Measurements from ENCODE around the gene C16orf78.

The C16orf78 gene, protein sequence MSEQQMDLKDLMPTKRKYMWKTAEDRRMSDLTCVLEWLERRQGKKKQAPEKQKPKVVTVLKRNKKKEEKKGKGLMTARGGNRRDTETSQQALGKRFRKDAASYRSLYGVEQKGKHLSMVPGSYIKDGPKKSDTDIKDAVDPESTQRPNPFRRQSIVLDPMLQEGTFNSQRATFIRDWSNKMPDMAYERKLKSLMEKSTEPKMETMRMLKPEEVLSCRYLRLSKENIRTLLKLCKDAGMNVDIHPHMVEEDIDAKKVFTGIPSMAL

GRCh38 chr16:49373504-49373903 is at the start of gene C16orf78:
C16orf78 (plus strand) TSS chr16:49373804; CDS start chr16:49373940, 136 bp downstream.
- no peak for DNase-seq

- no peak for DNase-seq
Measured at GRCh38 chr16:49324703-49325102, 48.9 kb upstream of the C16orf78 start.

- no peak for DNase-seq
Measured at GRCh38 chr16:49327466-49327865, 46.1 kb upstream of the C16orf78 start.

DNA sequence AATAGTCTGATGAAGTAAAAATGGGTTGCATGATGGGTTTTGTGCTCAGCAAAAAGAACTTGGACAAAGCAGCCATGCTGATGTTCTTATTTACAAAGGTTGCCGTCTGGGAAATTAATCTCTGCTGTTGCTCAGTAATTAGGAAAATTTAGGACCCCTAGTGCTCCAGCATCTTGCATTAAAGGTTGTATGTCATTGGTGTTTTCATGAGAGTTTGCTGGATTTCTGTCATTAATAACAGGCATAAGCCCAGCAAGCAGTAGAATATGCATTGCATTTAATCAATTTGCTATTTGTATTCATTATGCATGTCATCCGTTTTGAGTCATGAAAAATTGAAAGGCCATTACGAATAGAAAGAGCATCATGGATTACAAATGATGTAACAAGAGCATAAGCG is 45.3 kb upstream of the C16orf78 start:
- no peak for DNase-seq

DNA sequence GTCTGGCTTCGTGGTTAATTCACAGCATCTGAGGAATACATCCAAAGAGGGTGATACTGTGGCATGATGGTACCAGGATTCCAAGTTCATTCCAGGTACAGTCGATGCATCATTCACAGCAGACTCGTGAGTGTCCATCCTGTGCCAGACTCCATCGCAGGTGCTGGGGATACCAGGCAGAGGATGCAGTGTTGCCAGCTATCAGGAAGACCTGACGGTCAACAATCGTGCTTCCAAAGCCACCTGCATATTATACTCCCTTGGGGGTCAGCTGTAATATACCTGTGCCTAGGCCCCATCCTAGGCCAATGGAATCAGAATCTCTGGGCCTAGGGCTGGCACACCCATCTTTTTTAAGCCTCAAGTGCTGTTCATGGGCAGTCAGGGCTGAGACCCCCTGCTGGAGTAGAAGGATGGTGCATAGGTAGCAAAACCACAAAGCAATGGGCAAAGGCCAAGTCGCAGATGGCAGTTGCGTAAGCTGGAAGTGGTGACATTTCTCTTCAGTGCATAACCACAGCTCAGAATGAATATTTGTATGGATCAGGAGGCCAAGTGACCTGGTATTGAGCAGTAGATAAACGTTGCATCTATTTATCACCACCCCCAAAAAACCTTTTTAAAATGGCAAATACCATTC is 42.9 kb upstream of the C16orf78 start:
- no peak for DNase-seq

DNA sequence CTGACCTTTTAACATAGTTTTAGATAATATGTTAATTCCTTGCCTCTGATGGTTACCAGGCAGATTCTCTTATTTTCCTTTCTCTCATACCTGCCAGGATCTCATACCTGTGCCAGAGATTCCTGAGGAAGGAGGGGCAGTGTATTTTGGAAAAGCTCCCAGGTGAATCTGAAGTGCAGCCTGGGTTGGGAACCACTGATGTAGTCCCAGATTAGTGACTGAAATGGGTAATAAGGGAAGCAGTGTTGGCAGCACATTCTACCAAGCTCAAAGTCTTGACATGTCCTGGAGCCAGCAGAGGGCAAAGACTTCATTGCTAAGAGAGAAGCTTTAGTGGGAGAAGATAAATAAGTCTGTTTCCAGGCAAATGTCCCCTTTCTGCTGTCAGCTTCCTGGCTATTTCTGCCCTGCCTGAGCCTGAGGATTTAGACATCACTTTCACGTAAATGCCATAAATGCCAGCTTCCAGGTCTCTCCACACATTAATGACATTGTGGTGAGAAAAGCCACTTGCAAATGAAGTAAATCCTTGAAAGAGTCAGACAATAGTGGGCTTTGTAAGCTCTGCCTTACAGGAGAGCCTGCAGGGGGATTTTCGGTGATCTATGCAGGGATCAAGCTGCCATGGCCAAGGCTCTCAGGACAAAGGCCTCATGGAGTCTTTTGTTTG is 40.9 kb upstream of the C16orf78 start:
- no peak for DNase-seq

GRCh38 chr16:49333259-49333597 is 40.4 kb upstream of the C16orf78 start:
- DNase-seq, result no peak

- no peak for DNase-seq
Measured at GRCh38 chr16:49335828-49336227, 37.8 kb upstream of the C16orf78 start.

DNA sequence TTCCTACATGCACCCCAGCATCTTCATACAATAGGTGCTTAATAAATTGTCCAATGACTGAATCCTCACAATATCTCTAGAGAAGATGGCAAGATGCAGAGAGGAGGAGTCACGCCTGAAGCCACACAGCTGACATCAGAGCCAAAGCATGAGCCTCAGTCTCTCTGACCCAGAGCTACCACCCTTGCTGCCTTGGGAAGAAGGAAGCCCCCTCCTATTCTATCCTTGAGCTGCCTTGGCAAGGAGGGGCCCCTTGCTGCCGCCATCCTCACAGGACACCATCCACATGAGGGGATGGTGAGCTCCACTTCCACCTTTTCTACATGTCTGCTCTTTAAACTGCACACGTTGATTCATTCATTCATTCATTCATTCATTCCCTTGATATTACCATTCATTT is 37.0 kb upstream of the C16orf78 start:
- DNase-seq, result no peak

- DNase-seq, result no peak
Measured at GRCh38 chr16:49337814-49338350, 35.7 kb upstream of the C16orf78 start.

DNA sequence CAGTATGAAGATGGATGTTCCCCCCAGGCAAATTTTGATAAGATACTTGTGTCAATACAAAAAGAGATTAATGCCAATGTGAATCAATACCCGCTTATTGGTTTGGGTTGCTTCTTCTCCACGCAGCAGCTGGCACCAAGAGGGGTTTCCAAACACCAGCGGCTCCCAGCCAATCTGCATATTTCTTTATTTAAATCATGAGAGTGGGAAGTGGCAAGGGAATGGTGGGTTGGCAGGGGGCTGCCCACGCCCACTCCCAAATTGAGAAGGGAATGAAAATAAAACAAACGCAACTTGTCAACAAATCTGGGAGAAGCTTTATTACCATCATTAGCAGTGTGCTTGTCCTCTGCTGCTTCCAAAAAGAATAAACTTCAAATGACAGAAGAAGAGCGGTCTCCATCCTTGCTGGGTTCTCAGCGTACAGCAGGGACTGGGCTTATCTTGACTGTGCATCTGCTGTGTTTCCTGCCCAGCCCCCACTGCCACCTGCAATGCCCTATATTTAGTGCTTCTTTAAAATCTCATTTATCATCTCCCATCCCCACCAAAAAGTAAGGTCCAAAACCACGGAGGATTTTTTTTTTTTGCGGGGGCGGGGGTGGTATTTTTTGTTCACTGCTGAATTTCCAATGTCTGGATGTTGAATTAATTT is 34.9 kb upstream of the C16orf78 start:
- no peak for DNase-seq

- DNase-seq, result no peak
Measured at GRCh38 chr16:49340466-49340865, 33.1 kb upstream of the C16orf78 start.

GRCh38 chr16:49341706-49342105 is 31.9 kb upstream of the C16orf78 start:
- no peak for DNase-seq

- no peak for DNase-seq
Measured at GRCh38 chr16:49342336-49343265, 31.0 kb upstream of the C16orf78 start.

- DNase-seq, result no peak
Measured at GRCh38 chr16:49343291-49343690, 30.3 kb upstream of the C16orf78 start.

GRCh38 chr16:49344401-49344800 is 29.2 kb upstream of the C16orf78 start:
- no peak for DNase-seq

DNA sequence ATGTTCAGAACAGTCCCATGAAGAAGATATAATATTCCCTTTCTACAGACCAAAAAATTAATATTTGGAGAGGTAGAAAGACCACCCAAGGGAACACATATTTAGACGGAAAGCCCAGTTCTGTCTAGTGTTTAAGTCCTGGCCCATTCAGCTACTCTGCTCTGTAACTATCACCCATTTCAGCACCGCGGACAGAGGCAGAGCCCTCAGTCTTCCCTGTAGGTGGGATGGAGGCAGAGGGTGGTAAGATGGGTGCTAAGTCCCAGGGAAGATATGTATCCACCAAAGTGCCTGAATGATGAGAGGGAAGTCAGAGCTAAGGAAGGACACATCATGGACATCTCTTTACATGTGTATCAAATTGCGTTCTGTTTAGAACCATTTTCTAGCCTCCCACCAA is 27.8 kb upstream of the C16orf78 start:
- no peak for DNase-seq

DNA sequence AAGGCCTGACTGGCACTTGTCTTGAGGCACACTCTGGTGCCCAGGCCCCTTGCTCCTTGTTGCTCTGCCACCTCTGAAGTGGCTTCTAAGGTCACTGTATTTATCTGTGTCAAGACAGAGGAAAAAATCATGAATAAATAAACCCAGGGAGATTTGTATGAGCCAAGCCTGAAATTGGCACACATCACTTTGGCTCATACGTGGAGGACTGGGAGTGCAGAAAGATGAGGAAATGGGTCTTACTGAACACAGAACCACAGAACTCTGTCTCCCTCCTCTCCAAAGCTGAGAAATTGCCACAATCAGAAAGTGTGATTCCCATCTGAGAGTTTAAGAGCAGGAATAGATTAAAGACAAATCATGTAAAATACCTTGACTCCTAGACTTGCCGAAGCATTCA is 27.1 kb upstream of the C16orf78 start:
- no peak for DNase-seq

GRCh38 chr16:49347476-49347875 is 26.1 kb upstream of the C16orf78 start:
- no peak for DNase-seq

- no peak for DNase-seq
Measured at GRCh38 chr16:49348408-49349176, 25.0 kb upstream of the C16orf78 start.

- no peak for DNase-seq
Measured at GRCh38 chr16:49349446-49350168, 24.0 kb upstream of the C16orf78 start.
